Measurements from ENCODE around the gene DNAH3.

The DNAH3 gene

GRCh38 chr16:20918486-20919239, 232.0 kb downstream of the DNAH3 start:
- no peaks in the 10 kb centered on the region for H3K79me2 ChIP-seq (ENCODE audit: insufficient read depth, low read depth)
- no peak for TF ChIP-seq CTCF (conservative IDR thresholded peaks at IDR 0.05; ENCODE audit: low read depth, low read length)
- no peaks in the 10 kb centered on the region for H4K20me1 ChIP-seq (ENCODE audit: insufficient read depth)
- no peaks in the 10 kb centered on the region for H3K4me1 ChIP-seq (ENCODE audit: low read depth, poor library complexity, severe bottlenecking)
- no peak overlapping the region for H2AFZ ChIP-seq (ENCODE audit: low read depth)
- H3K4me3 ChIP-seq (IDR thresholded peaks at IDR 0.05; ENCODE audit: insufficient read depth, low read depth, low read length): no peak overlapping the region
- no peaks in the 10 kb centered on the region for H3K36me3 ChIP-seq (ENCODE audit: insufficient read depth)
- H3K27me3 ChIP-seq (ENCODE audit: insufficient read depth, low read depth): no peaks in the 10 kb centered on the region
- H3K9ac ChIP-seq: no peak overlapping the region
- H3K4me2 ChIP-seq: no peak overlapping the region
- no peak overlapping the region for H3K27ac ChIP-seq

- no peaks in the 10 kb centered on the region for H3K4me1 ChIP-seq (ENCODE audit: low read depth, poor library complexity, severe bottlenecking)
- H2AFZ ChIP-seq (ENCODE audit: low read depth): no peak overlapping the region
- H3K79me2 ChIP-seq (ENCODE audit: insufficient read depth, low read depth): no peaks in the 10 kb centered on the region
- H3K36me3 ChIP-seq (ENCODE audit: insufficient read depth): no peaks in the 10 kb centered on the region
- H3K27ac ChIP-seq: no peak overlapping the region
- H3K27me3 ChIP-seq (ENCODE audit: insufficient read depth, low read depth): no peaks in the 10 kb centered on the region
- no peak for TF ChIP-seq CTCF (conservative IDR thresholded peaks at IDR 0.05; ENCODE audit: low read depth, low read length)
- no peaks in the 10 kb centered on the region for H4K20me1 ChIP-seq (ENCODE audit: insufficient read depth)
- H3K4me3 ChIP-seq (IDR thresholded peaks at IDR 0.05; ENCODE audit: insufficient read depth, low read depth, low read length): no peak overlapping the region
- no peak overlapping the region for H3K9ac ChIP-seq
- H3K4me2 ChIP-seq: no peak overlapping the region
Observed at GRCh38 chr16:20916942-20917341, 233.7 kb downstream of the DNAH3 start.

GRCh38 chr16:20916289-20916688, 234.4 kb downstream of the DNAH3 start:
- TF ChIP-seq CTCF (conservative IDR thresholded peaks at IDR 0.05; ENCODE audit: low read depth, low read length): no peak
- Histone ChIP-seq H3K27ac (no peak overlapping the region), H3K79me2 (ENCODE audit: insufficient read depth, low read depth) (no peaks in the 10 kb centered on the region), H3K4me1 (ENCODE audit: low read depth, poor library complexity, severe bottlenecking) (no peaks in the 10 kb centered on the region), H3K4me2 (no peak overlapping the region), H3K36me3 (ENCODE audit: insufficient read depth) (no peaks in the 10 kb centered on the region), H3K4me3 (IDR thresholded peaks at IDR 0.05; ENCODE audit: insufficient read depth, low read depth, low read length) (no peak overlapping the region), H3K9ac (no peak overlapping the region), H3K27me3 (ENCODE audit: insufficient read depth, low read depth) (no peaks in the 10 kb centered on the region), H2AFZ (ENCODE audit: low read depth) (no peak overlapping the region), H4K20me1 (ENCODE audit: insufficient read depth) (no peaks in the 10 kb centered on the region)

GRCh38 chr16:20911361-20911760, 239.3 kb downstream of the DNAH3 start:
- H3K27ac ChIP-seq: no peak overlapping the region
- no peak overlapping the region for H3K9ac ChIP-seq

More at GRCh38 chr16:20911361-20911760, 239.3 kb downstream of the DNAH3 start:
- no peaks in the 10 kb centered on the region for H3K4me1 ChIP-seq (ENCODE audit: low read depth, poor library complexity, severe bottlenecking)
- no peak overlapping the region for H3K4me3 ChIP-seq (IDR thresholded peaks at IDR 0.05; ENCODE audit: insufficient read depth, low read depth, low read length)
- H4K20me1 ChIP-seq (ENCODE audit: insufficient read depth): no peaks in the 10 kb centered on the region
- no peaks in the 10 kb centered on the region for H3K27me3 ChIP-seq (ENCODE audit: insufficient read depth, low read depth)
- H2AFZ ChIP-seq (ENCODE audit: low read depth): no peak overlapping the region
- no peaks in the 10 kb centered on the region for H3K79me2 ChIP-seq (ENCODE audit: insufficient read depth, low read depth)
- H3K36me3 ChIP-seq (ENCODE audit: insufficient read depth): no peaks in the 10 kb centered on the region
- no peak for TF ChIP-seq CTCF (conservative IDR thresholded peaks at IDR 0.05; ENCODE audit: low read depth, low read length)
- H3K4me2 ChIP-seq: no peak overlapping the region
